OCI-LY7 (cell line): Measurements from ENCODE around the gene SAE1.

ENCODE experiments used
- EZH2phosphoT487 ChIP-seq: fragments of 200-600 bp; sonication (generic); IDR thresholded peaks from 2 replicates; pipeline ENCODE4 v1.6.1; 2018; ENCODE audit warnings: low read depth, borderline replicate concordance, mild to moderate bottlenecking, mixed run types, antibody characterized with exemption, low read length, moderate library complexity, mixed read lengths
- TF ChIP-seq, protein P1 (sequence below): fragments of 200-600 bp; sonication (generic); conservative IDR thresholded peaks from 2 replicates; pipeline ENCODE4 v1.5.1; 2014; ENCODE audit warnings: mild to moderate bottlenecking, antibody characterized with exemption, low read length, moderate library complexity, mixed read lengths

- TF ChIP-seq, protein P1, sequence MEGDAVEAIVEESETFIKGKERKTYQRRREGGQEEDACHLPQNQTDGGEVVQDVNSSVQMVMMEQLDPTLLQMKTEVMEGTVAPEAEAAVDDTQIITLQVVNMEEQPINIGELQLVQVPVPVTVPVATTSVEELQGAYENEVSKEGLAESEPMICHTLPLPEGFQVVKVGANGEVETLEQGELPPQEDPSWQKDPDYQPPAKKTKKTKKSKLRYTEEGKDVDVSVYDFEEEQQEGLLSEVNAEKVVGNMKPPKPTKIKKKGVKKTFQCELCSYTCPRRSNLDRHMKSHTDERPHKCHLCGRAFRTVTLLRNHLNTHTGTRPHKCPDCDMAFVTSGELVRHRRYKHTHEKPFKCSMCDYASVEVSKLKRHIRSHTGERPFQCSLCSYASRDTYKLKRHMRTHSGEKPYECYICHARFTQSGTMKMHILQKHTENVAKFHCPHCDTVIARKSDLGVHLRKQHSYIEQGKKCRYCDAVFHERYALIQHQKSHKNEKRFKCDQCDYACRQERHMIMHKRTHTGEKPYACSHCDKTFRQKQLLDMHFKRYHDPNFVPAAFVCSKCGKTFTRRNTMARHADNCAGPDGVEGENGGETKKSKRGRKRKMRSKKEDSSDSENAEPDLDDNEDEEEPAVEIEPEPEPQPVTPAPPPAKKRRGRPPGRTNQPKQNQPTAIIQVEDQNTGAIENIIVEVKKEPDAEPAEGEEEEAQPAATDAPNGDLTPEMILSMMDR = no peak
- TF ChIP-seq EZH2phosphoT487 = no peak
Observed at GRCh38 chr19:47156861-47157430, 26.3 kb downstream of the SAE1 start.
